Measurements from ENCODE around the gene GPR180. TPM values are rescaled to one million over a fixed set of nuclear protein-coding genes. Genes with fewer than 3 reads are reported as not detected.

GPR180 gene
- total and polyA plus RNA-seq, 10 of the 15 experiments (the other 5 are each of a cell fraction or from before 2014, with no cell fraction given), result 1.6 to 7.2 (median 5.3) TPM

DNA sequence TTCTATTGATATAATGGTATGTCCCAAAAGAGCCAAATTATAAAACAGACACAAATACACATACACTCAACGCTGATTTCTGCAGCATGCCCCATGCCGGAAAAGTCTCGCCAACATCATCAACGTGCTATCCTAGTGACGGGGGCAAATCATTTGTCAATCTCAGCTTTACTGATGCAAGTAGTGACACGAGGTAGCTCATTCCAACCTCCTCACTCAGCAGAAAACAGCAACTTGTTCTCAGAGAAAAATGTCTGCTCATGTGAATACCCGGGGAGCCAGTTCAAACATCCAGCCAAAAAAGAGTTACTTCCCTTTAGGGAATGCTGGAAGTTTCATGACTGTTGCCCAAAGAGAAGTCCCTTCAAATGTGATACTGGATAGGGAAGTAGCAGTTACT, 64.4 kb downstream of the GPR180 start:
- in situ Hi-C loops (cut with MboI), result no loop called here

DNA sequence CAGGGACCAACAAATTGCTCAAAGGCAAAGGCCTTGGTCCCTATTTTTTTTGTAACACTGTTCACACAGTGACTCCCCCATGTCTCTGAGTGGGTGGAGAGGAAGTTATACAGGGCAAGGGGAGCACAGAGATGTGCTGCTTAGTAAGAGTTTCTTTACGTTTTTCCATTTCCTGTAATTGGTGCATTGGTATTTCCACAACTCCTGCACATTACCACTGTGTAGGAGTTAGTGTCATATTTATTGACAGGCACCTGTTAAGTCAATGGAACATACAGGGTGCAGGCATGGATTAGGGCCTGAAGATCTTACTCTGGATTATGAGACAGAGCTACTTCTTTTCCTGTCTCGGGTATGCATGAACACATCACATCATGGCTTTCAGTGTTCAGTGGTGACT, 65.5 kb downstream of the GPR180 start:
- Histone ChIP-seq H3K4me3 (no peak overlapping the region), H3K9me3 (replicated peaks; ENCODE audit: control insufficient read depth, insufficient read depth, low read length) (no peaks in the 10 kb centered on the region; the same call in 2 of the 3 replicates), H3K4me1 (ENCODE audit: control insufficient read depth, insufficient read depth, low read length) (no peaks in the 10 kb centered on the region), H3K27me3 (replicated peaks in 1 of 2; ENCODE audit: control insufficient read depth in 2 of 2, insufficient read depth in 2 of 2, low read length in 1 of 2) (0 out of 4 replicates have a peak, but pooled peaks cover 0 to 2% of the 10 kb centered on the region in 2 experiments), H3K4me2 (ENCODE audit: control insufficient read depth, insufficient read depth) (no peak overlapping the region), H3K27ac (ENCODE audit: control insufficient read depth, insufficient read depth) (no peak overlapping the region), H3K36me3 (ENCODE audit: control insufficient read depth in 2 of 2, insufficient read depth in 2 of 2, low read length in 1 of 2) (no peaks in the 10 kb centered on the region), H2AFZ (ENCODE audit: control insufficient read depth, low read depth, low read length) (no peak overlapping the region), H4K20me1 (ENCODE audit: control insufficient read depth, insufficient read depth) (no peaks in the 10 kb centered on the region), H3K79me2 (ENCODE audit: control insufficient read depth, insufficient read depth, low read length) (no peaks in the 10 kb centered on the region), H3K9ac (ENCODE audit: control insufficient read depth, insufficient read depth, low read length) (no peak overlapping the region)
- in situ Hi-C loops (cut with MboI), result no loop called here
- ChIA-PET SMC1A (ENCODE audit: uncharacterized antibody, unreplicated experiment) (no interaction called here), CTCF (no interaction called here), POLR2A (no interaction called here), RAD21 (ENCODE audit: unreplicated experiment) (no interaction called here)
- no peak; the same call in 1 of the 3 replicates for ATAC-seq
- FAIRE-seq, result no peak
- WGBS (ENCODE audit: insufficient coverage, insufficient replicate concordance, low lambda C conversion rate, missing lambda C conversion rate), result 41% methylated on average over 2 of the region's 2 CpGs
- intact Hi-C loops (cut with micrococcal nuclease; ENCODE audit: unreplicated experiment), result no loop called here
- no TSS peak for BruUV-seq (replicated peaks)
- no peak for DNase-seq (ENCODE audit: low read depth, low spot score)
- no peak for TF ChIP-seq TCF7 (IDR thresholded peaks at IDR 0.05; ENCODE audit: borderline replicate concordance)
- no peak for TF ChIP-seq MEF2A (IDR thresholded peaks at IDR 0.05; ENCODE audit: insufficient read depth, low read depth, low read length)
- no peak for TF ChIP-seq ZNF207 (IDR thresholded peaks at IDR 0.05; ENCODE audit: borderline replicate concordance)
- no peak for TF ChIP-seq ZNF384 (IDR thresholded peaks at IDR 0.05; ENCODE audit: borderline replicate concordance, low read depth, low read length)
- no peak for TF ChIP-seq MTA3 (IDR thresholded peaks at IDR 0.05; ENCODE audit: borderline replicate concordance, low read length)
- no peak for TF ChIP-seq RUNX3 (IDR thresholded peaks at IDR 0.05; ENCODE audit: low read length)
- TF ChIP-seq EP300 (IDR thresholded peaks at IDR 0.05; ENCODE audit: borderline replicate concordance in 1 of 2, control insufficient read depth in 1 of 2, low read depth in 2 of 2, low read length in 2 of 2), result no peak
- TF ChIP-seq, protein P1, sequence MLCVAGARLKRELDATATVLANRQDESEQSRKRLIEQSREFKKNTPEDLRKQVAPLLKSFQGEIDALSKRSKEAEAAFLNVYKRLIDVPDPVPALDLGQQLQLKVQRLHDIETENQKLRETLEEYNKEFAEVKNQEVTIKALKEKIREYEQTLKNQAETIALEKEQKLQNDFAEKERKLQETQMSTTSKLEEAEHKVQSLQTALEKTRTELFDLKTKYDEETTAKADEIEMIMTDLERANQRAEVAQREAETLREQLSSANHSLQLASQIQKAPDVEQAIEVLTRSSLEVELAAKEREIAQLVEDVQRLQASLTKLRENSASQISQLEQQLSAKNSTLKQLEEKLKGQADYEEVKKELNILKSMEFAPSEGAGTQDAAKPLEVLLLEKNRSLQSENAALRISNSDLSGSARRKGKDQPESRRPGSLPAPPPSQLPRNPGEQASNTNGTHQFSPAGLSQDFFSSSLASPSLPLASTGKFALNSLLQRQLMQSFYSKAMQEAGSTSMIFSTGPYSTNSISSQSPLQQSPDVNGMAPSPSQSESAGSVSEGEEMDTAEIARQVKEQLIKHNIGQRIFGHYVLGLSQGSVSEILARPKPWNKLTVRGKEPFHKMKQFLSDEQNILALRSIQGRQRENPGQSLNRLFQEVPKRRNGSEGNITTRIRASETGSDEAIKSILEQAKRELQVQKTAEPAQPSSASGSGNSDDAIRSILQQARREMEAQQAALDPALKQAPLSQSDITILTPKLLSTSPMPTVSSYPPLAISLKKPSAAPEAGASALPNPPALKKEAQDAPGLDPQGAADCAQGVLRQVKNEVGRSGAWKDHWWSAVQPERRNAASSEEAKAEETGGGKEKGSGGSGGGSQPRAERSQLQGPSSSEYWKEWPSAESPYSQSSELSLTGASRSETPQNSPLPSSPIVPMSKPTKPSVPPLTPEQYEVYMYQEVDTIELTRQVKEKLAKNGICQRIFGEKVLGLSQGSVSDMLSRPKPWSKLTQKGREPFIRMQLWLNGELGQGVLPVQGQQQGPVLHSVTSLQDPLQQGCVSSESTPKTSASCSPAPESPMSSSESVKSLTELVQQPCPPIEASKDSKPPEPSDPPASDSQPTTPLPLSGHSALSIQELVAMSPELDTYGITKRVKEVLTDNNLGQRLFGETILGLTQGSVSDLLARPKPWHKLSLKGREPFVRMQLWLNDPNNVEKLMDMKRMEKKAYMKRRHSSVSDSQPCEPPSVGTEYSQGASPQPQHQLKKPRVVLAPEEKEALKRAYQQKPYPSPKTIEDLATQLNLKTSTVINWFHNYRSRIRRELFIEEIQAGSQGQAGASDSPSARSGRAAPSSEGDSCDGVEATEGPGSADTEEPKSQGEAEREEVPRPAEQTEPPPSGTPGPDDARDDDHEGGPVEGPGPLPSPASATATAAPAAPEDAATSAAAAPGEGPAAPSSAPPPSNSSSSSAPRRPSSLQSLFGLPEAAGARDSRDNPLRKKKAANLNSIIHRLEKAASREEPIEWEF (IDR thresholded peaks at IDR 0.05; ENCODE audit: insufficient replicate concordance, low read depth, low read length), result no peak

More for the DNA sequence above, 64.4 kb downstream of the GPR180 start:
- Histone ChIP-seq H3K4me1 (ENCODE audit: control insufficient read depth, insufficient read depth, low read length) (no peaks in the 10 kb centered on the region), H3K27ac (ENCODE audit: control insufficient read depth, insufficient read depth) (no peak overlapping the region), H3K79me2 (ENCODE audit: control insufficient read depth, insufficient read depth, low read length) (no peaks in the 10 kb centered on the region), H3K9me3 (replicated peaks; ENCODE audit: control insufficient read depth, insufficient read depth, low read length) (no peaks in the 10 kb centered on the region; the same call in 2 of the 3 replicates), H4K20me1 (ENCODE audit: control insufficient read depth, insufficient read depth) (no peaks in the 10 kb centered on the region), H3K36me3 (ENCODE audit: control insufficient read depth in 2 of 2, insufficient read depth in 2 of 2, low read length in 1 of 2) (no peaks in the 10 kb centered on the region), H3K9ac (ENCODE audit: control insufficient read depth, insufficient read depth, low read length) (no peak overlapping the region), H3K4me3 (no peak overlapping the region), H2AFZ (ENCODE audit: control insufficient read depth, low read depth, low read length) (no peak overlapping the region), H3K4me2 (ENCODE audit: control insufficient read depth, insufficient read depth) (no peak overlapping the region), H3K27me3 (replicated peaks in 1 of 2; ENCODE audit: control insufficient read depth in 2 of 2, insufficient read depth in 2 of 2, low read length in 1 of 2) (0 out of 4 replicates have a peak, but pooled peaks cover 0 to 2% of the 10 kb centered on the region in 2 experiments)
- ATAC-seq (no peak), FAIRE-seq (no peak), DNase-seq (ENCODE audit: low read depth, low spot score) (no peak)
- intact Hi-C loops (cut with micrococcal nuclease; ENCODE audit: unreplicated experiment), result no loop called here
- no peak for TF ChIP-seq ATF7 (IDR thresholded peaks at IDR 0.05; ENCODE audit: low read depth)
- TF ChIP-seq EP300 (IDR thresholded peaks at IDR 0.05; ENCODE audit: borderline replicate concordance in 1 of 2, control insufficient read depth in 1 of 2, low read depth in 2 of 2, low read length in 2 of 2), result no peak
- TF ChIP-seq, protein P2, sequence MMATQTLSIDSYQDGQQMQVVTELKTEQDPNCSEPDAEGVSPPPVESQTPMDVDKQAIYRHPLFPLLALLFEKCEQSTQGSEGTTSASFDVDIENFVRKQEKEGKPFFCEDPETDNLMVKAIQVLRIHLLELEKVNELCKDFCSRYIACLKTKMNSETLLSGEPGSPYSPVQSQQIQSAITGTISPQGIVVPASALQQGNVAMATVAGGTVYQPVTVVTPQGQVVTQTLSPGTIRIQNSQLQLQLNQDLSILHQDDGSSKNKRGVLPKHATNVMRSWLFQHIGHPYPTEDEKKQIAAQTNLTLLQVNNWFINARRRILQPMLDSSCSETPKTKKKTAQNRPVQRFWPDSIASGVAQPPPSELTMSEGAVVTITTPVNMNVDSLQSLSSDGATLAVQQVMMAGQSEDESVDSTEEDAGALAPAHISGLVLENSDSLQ (IDR thresholded peaks at IDR 0.05), result no peak
- TF ChIP-seq RCOR1 (conservative IDR thresholded peaks at IDR 0.05; ENCODE audit: low read depth, low read length), result no peak
- RAD21 ChIA-PET (ENCODE audit: unreplicated experiment), result no interaction called here
- WGBS (ENCODE audit: insufficient coverage, insufficient replicate concordance, low lambda C conversion rate, missing lambda C conversion rate), result 57% methylated on average over 7 of the region's 7 CpGs
- BruUV-seq (replicated peaks), result no TSS peak
- CTCF ChIA-PET, result interaction anchor here (0.6 to 1.5 kb wide), 2 partner anchors 8 to 725 kb away, joined by 3 to 5 read pairs; no protein-coding TSS in a partner anchor
- SMC1A ChIA-PET (ENCODE audit: uncharacterized antibody, unreplicated experiment), result no interaction called here
- POLR2A ChIA-PET, result interaction anchor here (0.9 kb wide), 1 partner anchor 8 kb away, joined by 3 read pairs; no protein-coding TSS in a partner anchor
